ENCODE results near the gene MITF.

GRCh38 chr3:69850849-69851248, 111.6 kb downstream of the MITF start:
- TF ChIP-seq CTCF (IDR thresholded peaks at IDR 0.05; ENCODE audit: low read depth, low read length) = no peak
- TF ChIP-seq POLR2A (IDR thresholded peaks at IDR 0.05; ENCODE audit: extremely low read depth, insufficient read length) = no peak
- no peak for TF ChIP-seq MAX (IDR thresholded peaks at IDR 0.05; ENCODE audit: low read depth, low read length)
